Stimulated activated CD8-positive, alpha-beta memory T cell treated with anti-CD3 and anti-CD28 coated beads, Interleukin-7, amount 100 ng/mL, for 1 hour (primary cell): ENCODE results near the gene PLXNA2.

Experiments used
- DNase-seq, 2 donors: peaks; one replicate each; pipeline ENCODE4 v3.0.0-alpha.2; 2020; ENCODE audit warnings: low read depth in 2 of 2

The PLXNA2 gene

DNA sequence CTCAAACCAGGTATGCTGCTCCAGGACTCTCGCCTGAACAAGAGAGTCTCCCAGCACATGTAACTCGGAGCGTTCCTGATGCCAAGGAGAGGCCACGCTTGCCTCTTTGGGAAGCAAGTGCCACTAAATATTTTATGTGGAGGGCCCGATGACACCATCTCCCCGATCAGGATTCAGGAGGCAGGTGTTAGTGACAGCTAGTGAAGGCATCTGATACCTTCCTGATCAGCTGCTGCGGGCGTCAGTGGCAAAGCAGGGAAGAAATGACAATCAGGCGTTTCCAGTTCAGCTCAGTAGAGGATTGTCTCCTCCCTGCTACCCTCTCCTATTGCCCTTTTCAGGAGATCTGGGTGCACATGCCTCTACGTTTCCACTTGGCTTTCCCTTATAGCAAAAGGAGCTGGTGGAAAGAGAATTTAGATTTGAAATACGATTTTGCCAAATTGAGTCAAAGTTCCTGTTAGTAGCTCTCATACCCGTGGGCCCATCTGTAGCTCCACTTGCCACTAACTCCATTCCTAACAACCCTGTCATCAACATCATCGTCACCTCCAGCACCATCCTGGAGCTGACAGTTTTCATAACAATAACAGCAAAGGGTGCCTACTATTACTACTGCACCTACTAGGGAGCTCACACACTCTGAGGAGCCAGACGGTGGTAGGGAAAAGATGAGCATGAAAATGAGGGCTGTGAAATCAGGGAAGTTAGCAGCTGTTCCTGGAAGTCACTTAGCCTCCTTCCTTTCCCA is 21.6 kb downstream of the PLXNA2 start:
- no peak for DNase-seq

DNA sequence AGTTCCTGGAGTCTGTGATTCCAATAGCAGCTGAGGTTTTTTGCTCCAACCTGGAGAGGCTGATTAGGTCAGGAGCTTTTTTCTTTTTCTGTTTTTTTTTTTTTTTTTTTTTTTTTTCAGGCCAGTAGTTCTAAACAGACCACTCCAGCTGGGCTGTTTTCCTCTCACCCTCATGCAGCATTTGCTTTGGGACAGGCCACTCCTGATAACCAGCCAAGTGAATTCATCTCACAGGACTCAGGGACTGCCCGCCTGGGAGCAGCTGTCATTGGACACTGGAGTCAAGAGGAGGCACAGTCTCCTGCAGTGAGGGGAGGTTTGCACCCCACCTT is 22.9 kb downstream of the PLXNA2 start:
- DNase-seq: no peak

DNA sequence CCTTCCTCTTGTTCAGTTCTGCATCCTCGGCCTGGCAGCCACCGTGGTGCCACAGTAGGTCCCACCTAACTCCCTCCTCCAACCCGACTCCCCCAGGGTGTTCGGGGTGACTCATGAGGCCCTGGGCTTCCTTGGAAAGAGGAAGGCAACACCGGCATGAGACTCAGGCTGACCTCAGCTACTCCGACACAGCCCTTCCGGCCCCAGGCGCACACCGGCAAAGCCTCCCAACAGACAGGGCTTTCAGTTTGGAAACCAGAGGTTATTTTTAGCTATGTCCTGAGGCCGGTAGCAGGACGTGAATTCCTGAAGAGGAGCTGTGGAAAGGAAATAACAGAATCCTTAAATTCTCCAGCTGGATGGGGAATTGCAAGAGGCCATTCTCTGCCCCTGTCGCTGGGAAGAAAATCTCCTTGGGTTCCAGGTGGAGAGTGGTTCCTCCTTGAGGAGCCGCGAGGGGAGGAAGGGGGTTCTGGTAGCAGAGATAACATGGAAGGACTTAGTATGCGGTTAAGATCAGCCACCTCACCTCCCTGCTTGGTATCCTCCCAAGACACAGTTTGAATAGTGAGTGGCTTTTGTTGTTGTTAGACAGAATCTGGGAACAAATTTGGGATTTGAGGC is 24.4 kb downstream of the PLXNA2 start:
- no peak for DNase-seq

DNA sequence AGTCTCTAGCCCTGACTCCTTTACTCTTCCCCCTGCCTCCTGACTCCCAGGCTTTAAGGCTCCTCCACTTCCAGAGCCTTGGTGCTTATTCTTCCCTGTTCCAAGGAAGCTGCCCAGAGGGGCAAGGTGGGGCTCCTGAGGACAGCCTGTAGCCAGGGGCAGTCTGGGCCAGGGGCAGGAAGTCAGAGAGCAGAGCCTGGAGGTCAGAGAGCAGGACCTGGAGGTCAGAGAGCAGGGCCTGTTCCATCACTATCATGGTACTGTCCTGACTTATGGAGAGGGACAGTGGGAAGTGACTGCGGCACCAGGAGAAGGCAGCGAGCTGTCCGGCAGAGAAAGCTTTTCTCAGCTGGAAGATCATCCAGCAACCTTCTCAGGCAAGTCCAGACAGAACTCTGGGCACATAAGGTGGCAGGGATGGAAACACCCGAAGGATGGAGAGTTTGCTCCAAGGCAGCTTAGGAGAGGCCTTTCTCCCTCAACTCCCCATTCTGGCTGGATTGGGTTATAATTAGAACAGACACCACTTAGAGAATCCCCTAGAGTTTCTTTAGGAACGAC is 25.0 kb downstream of the PLXNA2 start:
- DNase-seq: no peak

DNA sequence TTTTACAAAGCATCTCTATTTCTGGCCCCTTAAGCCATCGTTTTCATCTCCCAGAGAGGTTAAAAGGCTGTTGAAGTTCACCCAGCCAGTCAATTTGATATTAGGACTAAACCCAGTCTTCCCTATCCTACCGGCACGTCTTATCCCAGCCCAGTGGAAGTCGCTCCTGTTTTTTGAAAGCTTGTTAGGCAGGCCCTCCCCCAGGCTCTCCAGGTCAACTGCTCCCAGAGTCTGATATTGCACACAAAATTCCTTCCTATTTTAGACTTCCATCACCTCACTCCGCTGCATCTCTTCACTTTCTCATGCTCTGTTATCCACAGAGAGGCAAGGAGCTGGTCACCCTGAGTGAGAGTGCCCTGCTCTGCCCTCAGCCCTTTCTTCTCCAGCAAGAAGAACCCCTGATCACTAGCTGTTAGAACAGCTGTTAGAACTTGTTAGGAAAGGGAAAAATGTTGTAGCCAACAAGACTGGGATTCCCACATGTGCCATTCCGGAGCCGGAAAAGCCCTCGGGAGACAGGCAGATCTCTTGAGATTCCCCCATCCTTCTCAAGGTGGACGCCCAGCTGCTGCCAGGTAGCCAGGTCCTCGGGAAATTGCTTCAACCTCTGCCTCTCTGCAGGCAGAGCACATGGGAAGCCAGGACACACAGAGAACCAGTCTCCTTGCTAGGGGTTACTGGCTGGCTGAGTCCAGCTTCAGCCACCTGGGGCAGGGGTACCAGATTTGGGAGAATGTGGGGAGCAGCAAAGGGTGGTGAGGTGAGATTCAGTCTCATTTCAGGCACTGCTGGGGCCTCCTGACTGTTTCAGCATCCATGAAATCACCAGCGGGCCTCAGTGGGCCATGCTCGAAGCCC is 25.7 kb downstream of the PLXNA2 start:
- no peak for DNase-seq

DNA sequence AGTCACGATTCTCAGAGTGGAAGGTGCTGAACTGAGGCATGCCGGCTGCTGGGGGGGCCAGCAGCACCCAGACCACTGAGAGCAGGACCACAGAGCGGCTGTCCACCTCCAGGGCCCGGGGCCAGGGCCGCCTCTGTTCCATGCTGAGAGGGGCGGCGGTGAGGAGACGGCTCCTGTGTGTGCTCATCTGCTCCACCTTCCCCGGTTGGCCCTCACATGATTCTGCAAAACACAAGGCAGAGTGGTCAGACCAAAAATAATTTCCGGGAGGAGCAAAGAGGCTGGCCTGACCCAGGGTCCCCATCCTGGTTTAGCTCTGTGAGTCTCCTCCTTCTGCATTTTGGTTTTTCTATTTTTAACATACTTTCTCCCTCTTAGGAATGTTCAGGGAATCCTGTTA is 26.4 kb downstream of the PLXNA2 start:
- no peak for DNase-seq

DNA sequence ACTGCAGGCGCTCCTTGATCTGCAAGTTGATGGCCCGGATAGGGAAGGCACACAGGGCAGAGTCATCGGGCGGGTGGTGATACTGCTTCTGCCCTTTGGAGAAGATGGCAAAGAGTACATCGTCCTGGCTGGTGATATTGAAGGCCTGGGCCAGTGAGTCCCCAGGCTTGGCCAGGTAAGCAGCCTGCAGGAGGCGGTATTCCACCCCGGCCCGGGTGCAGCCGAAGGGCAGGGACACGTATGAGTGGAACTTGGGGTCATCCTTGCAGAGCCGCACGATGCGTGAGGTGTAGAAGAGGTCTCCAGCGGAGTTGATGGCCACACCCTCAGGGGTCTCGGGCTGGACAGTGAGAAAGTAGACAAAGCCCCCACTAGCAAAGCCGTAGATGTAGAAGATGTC is 27.4 kb downstream of the PLXNA2 start:
- DNase-seq: no peak

DNA sequence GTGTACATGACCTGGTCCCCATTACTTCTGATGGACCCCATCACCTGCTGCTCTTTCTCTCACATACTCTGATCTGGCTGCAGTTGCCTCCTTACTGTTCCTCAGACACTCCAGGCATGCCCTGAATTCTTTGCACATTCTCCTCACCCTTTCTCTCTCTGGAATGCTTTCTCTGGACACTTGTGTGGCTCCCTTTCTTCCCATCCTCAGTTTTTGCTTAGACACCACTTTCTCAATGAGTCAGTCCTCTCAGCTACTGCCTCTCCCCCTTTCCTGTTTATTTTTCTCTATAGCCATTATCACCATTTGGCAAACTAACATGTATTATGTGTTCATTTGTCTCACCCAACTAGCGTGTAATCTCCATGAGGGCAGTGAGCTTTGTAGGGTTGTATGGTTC is 28.1 kb downstream of the PLXNA2 start:
- no peak for DNase-seq

DNA sequence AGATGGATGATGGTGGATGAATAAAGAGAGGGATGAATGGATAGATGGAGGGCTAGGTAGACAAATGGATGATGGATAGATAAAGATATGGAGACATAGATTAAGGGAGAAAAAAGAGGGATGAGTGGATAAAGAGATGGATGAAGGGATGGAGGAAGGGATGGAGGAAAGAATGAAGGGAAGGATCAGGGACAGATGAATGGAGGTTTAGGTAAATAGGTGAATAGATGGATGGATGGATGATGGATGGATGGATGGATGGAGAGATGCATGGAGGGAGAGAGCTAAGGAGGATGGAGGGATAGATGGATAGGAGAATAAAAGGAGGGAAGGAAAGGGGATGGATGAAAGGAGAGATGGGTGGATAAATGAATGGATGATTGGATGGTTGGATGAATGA is 28.8 kb downstream of the PLXNA2 start:
- DNase-seq: no peak

DNA sequence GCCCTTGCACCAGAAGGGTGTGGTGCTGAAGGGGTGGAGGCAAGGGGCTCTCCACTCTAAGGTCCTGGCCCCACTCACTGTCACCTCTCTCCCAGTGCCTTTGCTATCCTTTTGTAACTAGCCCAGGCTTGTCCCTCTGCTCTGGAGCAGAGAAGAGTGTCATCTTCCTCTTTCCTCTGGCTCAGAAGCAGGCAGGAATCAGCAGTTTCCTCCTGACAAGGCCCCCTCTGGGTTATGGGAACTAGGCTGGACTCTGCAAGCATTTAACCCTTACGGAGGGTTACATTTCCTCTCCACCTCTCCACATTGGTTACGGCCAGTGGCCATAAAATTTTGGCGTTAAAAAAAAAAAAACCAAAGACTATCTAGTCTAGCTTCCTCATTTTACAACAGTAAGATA is 30.4 kb downstream of the PLXNA2 start:
- DNase-seq: no peak

DNA sequence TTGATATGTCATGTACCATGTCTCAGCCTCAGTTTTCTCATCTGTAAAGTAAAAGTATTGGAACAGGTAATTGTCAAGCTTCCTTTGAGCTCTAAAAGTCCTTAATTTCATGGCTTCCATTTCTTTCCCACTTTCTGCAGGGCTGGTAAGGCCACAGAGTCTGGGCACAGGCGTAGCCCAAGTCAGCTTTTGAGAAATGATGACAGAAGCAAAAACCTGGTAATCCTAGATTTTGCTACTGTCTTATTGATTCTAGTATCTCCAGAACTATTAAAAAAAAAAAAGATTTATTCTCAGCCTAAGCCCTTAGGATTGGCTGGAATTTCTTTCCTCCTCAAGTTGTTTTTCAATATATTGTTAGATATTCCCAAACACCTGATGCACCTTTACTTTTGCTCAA is 31.3 kb downstream of the PLXNA2 start:
- DNase-seq: no peak

DNA sequence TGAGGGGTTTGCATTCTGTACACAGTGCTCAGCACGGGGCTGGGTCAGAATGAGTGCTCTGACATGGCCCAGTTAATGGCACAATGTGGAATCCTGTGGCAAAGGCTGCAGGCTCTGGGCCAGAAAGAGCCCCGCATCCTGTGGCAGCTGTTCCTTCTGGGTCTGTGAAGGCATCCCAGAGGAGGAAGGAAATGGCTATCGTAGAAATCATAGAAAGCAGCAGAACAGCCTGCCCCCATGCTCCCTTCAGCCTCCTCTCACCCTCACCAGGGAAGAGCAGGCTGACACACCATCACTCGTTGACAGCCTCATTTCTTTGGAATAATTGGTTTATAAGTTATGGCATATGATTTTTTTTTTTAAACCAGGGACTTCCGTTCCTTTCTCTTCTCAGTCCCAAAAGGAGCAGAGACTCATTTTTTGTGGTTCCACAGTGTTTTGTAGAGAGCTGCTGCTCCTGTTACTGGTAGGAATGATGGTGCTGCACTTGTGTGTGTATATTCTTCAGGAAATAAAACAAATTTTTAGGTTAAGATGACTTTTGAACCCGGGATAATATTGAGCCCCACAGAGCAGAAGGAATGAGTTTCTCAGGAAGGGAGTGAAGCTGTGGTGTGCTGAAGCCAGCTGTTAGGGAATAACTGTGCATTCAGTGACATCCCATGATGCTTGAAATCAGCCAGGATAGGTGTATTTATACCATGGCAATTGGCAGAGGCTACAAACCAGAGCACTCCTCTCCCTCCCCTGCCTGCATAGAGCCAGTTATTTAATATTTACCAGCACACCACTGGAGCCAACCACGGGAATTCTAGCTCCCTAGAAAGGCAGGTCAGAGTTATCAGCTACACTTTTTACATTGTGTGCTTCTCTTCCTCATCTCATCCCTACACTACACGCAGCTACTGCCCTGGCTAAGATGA is 32.0 kb downstream of the PLXNA2 start:
- no peak for DNase-seq

DNA sequence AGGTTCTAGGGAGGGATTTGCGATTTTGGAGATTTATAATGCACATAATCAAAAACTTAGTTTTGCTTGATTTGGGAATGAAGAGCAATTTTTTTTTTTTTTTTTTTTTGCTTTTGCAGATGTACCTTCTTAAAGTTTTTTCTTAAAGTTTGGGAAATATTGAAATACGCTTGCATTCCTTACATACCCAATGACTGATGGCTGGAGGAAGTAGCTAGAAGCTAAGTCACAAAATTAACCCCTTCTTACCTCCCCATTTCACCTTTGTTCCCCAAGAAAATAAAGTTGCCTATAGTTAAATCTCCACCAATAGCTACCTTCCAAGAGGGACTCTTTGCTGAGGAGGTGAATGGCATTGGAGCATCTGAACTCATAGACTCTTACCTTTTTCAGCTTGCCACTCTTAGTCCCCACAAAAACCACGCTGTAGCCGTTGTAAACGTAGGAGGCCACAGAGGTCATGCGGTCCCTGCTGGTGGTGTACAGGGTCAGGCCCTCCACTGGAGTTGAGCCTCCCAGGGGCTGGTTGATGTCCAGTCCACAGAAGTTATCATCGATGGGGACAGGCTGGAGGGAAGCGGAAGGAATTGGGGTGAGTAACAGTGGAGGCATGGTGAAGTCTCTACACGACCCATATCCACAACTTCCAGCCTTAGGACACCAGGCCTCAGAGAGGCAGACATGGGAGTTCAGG is 34.1 kb downstream of the PLXNA2 start:
- no peak for DNase-seq

DNA sequence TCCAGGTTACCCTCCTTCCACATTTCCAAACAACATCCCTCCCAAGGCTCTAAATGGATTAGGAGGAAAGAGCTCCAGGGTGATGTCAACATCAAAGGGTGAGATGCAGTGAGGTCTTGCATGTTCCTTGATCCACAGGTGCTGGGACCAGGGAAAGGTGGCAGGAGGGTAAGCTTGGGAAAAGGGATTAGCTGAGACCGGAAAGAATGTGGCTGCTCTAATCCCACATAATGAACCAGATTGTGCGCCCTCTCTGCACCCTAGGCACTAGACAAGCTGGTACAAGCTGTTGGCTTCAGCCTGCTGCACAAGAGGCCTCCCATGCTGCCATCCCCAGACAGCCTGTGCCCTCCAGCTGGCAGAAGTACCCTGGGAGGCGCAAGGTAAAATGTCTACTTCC is 34.9 kb downstream of the PLXNA2 start:
- no peak for DNase-seq

DNA sequence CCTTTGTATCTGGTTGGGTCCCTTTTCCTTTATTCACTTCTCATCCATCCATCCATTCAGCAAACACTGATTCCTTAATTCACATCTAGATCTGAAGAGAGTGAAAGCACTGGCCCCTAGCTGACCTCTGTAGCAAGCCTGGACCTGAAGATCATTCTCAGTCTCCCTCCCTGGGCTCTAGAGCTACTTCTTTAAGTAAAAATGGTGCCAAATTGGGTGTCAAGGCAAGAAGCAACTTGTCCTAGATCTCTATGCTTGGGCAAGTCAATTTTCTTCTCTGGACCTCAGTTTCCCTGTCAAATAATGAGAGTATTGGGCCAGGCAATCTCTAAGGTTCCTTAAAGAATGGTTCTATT is 36.1 kb downstream of the PLXNA2 start:
- no peak for DNase-seq

DNA sequence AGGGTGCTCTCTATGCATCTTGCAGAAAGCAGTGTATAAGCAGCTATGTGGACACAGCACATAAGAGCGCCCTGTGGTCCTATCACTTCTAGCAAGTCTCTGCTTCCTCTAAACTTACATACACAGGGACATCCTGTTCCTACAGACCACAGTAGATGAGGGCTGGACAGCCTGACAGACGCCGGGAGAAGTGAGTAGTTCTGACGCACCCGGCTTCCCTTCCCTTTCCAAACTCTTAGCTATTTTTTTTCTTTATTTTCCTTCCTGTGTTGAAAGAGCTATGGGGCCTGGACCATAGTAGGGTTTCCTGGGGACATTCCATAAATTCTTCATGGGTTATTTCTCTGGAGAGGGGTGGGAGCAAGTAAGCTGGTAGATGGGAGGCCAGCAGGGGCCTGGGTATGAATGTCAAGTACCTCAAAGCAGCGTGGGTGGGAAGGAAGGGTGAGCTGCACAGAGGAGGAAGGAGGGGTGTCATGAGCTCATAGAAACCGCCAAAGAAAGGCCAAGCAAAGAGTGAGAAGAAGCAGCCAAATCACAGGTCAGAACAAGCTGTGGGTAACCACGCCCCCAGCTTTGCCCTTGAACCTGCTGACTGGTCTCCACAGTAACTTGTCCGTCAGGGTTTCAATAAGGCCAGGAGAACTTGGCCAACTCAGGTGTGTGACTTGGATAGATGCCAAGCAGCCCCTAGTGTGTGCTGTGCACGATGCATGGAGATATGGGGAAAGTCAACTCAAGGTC is 36.6 kb downstream of the PLXNA2 start:
- no peak for DNase-seq

DNA sequence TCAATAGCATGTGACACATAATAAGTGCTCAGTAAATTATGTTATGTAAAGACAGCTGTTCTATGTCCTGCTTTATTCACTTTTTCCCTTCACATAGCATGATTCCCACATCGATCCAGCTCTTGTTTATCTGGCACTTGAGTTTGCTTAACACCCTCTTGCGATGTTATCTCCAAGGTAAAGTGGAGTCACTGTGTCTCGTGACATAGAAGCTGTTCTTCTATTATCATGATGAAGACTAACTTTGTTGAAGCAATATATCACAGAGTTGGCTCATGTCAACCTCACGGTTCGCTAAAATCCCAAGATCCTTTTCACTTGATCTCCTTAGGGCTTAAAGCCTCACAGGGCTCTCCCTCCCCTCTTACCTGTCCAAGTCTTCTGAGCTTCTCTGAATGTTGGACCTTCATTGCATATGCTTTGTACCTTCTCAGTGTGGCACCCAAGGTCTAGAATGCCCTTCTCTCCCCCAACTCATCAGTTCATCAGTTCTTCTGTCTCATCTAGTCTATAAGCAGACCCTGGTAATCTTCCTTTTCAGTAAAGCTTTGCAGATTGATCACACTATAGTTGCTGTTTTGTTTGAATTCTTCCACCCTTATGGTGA is 38.0 kb downstream of the PLXNA2 start:
- no peak for DNase-seq

DNA sequence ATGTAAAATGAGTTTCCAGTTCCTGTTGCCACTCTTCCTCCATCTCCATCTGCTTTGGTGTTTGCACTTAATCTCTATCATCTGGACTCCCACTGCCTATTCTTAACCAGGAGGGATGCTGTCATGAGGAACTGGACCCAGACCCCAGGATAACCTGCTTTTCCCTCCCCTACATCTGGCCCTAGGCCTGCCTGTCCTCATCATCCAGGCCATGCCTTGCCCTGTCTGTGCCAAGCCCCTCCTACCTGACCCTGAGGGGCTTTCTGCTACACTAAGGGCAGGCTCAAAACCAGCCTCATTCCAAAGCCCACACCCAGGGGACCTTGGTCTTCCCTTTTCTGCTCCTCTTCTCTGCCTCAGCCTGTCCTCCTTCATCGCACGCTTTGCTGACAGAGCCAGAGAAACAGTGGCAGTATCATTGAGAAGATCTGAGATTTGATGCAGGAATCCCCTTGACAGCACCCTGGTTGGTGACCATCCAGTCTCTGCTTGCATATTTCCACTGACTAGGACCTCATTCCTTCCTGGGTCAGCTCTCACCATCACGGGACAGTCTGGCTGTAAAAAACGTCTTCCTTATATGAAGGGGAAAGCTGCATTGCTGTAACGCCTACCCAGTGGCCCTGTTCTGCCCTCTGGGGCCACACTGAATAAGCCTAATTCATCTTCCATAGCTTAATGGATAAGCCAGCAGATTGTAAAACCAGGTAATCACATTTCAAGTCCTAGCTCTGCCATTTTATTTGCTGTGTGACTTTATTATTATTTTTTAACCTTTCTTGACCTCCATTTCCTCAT is 38.8 kb downstream of the PLXNA2 start:
- DNase-seq: no peak

DNA sequence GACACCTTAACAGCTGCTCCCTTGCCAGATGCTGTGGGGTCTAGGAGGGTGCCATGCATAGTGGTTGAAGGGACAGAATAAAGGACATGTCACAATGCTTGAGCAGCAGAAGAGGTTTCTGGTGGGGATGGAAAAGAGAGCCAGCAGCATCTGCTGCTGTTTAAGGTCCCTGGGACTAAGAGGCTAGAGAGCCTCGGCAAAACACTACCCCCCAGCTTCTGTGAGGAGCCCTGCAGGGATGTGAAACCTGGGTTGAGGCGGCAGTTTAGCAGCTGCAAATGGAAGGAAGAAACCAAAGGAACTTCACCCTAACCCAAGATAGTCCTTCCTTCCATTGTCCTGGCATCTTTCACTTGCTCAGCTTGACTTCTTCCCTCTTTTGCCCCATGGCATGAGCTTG is 39.4 kb downstream of the PLXNA2 start:
- no peak for DNase-seq
